Cerebellar cortex (tissue), 1 donor: ENCODE measurements around the gene DGKI.

Experiments used
- DNase-seq: peaks from one replicate; pipeline ENCODE4 v3.0.0-alpha.2; 2015; ENCODE audit warnings: low spot score

DGKI gene

DNA sequence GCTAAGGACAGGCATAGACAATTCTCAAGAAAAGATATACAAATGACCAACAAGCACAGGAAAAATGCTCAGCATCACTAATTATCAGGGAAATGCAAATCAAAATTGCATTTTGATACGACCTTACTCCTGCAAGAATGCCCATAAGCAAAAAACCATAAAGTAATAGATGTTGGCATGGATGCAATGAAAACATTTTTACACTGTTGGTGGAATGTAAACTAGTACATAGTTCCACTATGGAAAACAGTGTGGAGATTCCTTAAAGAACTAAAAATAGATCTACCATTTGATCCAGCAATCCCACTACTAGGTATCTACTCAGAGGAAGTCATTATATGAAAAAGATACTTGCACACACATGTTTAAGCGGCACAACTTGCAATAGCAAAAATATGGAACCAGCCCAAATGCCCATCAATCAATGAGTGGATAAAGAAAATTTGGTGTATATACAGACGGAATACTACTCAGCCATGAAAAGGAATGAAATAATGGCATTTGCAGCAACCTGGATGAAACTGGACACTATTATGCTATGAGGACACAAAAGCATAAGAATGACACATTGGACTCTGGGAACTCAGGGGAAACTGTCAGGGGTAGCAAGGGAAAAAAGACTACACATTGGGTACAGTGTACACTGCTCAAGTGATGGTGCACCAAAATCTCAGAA, 59.3 kb downstream of the DGKI start:
- no peak for DNase-seq

DNA sequence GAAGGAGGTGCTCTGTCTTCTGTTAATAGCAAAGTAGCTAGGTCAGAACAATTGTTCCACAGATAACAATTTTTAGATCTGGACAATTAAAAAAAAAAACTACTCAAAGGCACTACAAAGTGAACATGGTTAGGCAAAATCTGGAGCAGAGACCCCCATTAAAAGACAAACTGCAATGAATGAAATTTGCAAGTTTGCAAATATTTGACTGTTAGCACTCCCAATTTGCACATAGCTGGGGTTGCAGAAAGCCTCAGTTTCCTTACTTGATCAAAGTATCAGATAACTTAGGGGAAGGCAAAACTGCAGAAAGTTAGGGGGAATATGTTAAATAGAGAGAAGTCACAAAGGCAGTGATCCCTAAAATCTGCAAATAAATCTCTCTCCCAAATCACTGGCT, 68.3 kb downstream of the DGKI start:
- no peak for DNase-seq

DNA sequence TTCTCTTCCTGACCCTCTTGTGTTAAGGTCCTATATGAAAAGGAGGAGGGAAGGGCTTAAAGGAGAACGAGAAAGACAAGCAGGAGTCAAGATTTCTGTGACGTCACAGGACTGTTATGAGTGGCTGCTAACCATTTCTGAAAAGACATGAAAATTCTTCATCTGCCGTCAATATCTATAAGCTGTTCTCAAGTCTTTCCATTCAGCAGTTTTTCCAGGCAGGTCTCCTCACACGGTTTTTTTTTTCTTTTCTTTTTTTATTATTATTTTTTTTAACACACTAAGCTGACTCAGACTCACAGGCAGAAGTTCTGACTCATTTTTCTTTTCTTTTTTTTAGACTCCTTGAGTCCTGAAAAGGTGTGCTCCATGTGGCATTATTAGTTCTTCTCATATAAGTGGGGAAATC, 72.0 kb downstream of the DGKI start:
- no peak for DNase-seq

DNA sequence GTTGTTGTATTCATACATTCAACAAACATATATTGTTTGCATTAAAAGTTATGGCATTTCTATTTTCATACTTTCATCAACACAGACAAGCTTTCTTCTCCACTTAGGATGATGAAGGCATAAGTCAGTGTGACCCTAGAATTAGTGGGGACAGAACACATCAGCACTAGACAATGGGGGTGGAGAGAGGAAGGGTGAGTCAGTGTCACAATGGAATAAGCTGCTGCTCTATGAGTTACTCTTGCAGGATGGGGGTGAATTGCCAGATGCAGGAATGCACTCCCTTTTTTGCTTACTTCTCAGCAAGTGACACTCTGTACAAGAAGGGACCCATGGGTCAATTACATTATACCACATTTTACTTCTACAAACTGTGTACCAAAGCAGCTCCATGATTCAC, 74.0 kb downstream of the DGKI start:
- DNase-seq = no peak

DNA sequence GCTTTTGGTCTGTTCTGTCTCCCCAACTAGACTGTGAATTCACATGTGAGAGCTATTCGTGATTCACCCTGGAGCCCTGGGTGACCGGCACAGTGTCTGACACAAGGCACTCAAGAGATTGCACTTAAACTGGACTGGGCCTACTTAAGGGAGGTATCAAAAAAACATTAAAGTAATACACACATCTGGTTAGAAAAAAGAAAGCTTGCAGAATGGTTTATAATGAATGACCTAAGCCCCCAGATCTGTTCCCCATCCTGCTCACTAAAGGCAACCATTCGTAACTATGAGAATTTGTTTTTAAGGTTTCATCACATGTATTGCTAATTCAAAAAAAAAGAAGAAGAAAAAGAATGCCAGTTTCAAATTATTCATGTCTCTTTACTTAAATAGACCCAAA, 74.5 kb downstream of the DGKI start:
- DNase-seq = no peak

DNA sequence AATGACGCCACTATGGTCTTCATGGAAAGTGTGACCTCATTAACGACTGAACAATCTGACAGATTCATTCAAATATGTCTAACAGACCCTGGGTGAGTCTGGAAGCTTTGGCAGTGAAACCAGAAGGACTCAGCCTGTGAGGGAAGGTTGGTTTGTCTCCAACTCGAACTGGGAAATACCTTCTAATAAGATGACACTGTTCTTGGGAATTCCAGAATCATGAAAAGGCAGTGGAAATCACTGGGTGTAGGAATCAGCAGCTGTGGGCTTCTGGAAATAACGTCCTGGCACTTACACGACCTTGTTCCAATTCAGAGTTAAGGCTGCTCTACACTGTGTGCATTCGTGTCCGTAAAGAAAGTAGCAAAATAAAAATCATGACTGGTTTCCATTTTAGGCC, 75.1 kb downstream of the DGKI start:
- DNase-seq = no peak

DNA sequence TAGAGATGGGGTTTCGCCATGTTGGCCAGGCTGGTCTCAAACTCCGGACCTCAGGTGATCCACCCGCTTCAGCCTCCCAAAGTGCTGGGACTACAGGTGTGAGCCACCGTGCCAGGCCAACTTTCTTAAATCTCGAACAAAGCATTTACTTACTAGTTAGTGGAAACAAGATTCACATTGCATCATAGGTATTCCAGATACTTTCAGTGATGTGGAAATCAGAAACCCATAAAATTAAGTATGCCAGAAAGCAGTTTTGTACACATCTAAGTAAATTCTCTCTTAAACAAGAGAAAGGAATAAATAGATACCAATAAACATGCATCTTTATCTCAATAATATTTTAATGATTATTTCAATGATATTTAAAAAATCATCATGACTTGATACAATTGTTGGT, 75.5 kb downstream of the DGKI start:
- no peak for DNase-seq

DNA sequence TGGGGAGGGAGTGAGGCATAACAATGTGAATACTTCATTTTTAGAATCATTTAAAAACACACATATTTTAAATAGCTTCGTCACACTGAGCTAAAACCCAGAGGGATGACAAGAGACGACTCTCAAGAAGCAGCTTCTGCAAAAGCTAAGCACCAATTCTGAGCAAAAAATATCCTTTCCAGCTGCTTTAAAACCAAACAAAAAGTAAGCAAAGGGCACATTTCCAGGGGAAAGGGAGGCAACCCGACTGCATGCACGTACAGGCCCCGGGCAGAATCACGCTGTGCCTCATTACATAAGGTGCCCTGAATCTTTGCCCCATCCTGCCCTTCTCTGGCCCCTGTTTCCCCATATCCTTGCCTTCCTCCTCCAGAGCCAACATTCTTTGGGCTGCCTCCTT, 78.4 kb downstream of the DGKI start:
- DNase-seq = no peak

DNA sequence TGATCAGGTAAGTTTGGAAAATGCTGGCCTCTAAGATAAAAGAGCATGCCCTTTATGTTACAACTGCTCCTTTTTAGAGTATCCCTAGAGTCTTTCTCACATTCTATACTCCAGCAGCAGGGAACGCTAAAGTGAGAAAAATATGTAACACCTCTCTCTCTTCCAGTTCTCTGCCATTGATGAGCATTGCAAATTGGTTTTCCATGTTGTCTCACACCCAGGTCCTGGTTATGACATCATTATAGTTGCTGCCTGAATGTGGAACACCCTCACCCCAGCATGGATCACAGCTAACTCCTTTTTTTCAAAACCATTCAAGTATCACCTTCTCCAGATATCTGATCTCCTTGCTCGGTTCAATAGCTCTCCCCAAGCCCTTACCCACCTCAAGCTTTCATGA, 84.4 kb downstream of the DGKI start:
- no peak for DNase-seq

DNA sequence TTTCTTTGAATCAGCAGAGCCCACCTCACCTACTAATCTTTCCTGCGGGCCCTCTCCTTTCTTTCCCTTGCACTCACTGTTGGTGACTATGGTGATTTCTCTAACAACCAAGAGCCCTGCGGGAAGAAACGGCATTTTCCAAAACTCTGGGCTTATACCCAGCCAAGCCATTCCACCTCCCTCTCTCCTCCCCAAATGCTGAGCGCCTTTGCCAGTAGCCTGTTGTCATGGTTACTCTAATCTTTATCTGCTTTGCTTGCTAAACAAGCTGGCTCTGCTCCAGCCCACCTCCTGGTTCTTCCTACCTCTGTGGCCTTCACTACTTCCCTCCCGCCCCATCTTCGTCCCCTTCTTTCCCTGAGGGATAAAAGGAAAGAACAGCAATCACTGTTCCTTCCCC, 86.7 kb downstream of the DGKI start:
- peak; percentile 90 for DNase-seq

DNA sequence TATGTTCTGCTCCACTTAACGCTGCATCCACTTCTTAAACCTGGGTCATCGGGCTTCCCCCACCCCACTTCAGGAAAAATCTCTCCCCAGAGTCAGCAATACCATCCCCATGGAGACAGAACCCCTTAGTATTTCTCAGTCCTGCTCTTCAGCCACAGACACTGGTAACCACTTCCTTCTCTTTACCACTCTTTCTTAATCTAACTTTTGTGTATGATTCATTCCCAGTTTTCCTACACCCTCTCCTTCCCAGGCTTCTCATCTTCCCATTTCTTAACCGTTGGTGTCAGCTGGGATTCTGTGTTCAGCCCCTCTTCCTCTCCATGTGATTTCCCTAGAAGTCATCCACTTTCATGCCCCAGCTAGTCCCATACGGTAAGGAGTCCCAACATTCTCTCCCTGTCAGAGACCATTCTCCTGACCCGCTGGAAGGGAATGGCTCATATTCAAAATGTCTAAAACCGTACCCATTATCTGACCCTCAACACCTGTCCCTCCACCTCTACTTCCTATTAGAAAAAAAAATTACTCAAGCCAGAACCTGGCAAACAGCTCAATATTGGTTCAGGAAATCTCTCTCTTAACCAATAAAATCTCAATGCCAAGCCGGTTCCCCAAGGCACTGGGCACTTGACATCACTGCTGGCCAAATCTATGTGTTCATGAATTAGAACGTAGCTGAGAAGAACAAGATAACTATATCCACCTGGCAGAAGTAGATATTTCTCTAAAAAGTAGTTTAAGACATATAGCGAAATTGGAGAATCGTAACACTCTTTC, 89.4 kb downstream of the DGKI start:
- DNase-seq = no peak

DNA sequence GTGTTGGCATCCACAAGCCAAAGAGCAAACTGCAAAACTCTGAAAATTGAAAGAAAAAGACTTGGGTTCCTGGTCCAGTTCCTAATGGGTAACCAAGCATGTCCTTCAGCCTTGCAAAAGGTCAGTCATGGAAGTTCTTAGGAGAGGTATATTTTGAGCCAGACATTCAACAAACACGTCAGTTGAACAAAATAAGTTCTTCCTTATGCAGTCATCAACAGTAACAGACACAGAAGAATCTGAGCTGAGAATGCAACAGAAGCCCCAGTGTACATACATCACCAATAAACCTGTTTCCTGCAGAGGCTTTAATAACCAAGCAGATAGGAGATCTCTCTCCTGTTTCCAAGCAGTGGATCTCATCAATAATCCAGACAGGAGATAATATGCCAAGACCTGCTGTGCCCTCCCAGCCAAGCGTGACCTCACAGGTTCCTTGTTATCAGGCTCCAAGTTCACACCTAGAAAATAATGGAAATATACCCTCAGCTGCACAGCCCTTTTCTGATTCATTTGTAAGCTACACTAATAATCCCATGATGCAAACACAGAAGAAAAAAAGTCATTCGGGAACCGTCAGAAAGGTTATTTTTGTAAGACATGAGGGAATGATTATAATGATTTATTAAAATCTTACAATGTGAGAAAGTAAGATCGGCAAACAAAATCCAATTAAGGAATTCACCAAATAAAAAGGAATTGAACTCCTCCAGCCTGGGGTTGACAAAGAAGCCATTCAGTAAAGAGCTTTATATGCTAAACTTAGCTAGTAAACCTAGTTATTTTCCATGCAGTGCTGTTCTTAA, 90.7 kb downstream of the DGKI start:
- no peak for DNase-seq

DNA sequence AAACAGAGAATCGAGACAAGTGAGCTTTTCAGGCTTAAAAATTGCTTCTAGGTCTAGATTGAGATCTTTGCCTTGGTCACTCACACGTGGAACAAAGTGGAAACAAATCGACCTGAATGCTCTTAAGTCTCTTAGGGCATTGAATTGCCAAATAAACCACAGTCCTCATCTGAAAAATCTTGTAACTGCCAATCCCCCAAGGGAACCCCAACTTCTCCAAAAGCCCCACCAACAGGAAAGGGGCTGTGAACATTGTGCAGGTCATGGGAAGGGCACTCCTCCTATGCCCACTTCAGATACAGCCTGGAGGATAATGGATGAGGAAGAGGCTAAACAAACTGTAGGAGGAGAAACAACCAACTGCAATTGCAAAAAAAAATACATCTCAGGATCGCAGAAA, 91.3 kb downstream of the DGKI start:
- no peak for DNase-seq

DNA sequence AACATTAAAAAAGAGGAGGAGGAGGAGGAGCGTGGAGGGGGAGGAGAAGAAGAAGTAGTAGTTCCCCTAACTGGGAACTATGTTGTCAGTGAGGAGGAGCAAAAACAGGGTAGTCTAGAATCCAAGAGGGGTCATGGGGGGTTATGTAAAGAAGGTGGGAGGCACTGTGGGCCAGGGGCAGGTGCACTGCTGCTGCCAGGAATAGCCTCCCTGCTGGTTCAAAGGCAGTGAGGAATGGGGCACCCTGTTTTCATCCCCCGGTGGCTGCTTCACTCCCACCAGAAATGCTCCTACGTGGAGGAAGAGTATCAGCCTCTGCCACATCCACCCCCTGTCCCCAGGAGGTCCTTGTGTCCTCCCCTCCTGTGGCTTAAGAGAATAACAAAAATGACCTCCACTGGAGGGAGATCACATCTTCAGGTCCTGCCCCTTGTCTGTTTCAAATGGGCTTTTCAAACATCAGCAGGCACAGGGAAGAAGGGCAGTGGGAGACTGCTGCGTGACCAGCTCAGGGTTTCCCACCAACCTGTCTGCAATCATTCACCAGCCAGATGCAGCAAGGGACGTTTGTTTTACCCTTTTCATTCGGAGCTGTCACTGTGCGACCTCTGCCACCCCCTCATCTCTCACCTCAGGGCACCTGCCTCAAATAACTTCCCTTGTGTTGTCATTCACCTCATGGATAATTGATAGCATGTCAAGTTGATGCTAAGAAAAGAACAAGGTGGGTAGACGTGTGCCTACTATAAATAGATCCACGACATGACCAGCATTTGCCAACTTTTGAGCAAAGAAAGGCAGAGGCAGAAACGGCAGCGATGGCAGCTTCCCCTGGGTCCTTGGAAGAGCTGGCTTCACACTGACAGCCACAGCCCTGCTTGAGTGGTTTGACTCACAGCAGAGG, 92.6 kb downstream of the DGKI start:
- DNase-seq = no peak

DNA sequence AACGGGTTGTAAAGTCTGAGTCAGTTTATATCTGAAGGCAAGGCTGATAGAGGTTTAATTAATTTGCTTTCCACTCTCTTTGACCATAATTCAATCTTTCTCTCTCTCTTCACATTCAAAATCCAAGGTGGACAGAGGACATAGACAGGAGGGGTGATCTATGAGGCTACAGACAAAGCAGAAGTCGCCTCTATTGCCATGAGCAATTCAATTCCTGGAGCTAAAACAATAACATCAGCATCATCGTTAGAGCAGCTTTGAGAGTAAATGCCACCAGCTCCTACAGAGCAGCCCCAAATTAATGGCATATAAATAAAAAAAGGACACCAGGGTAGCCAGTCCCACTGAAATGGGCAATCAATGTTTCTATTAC, 93.2 kb downstream of the DGKI start:
- DNase-seq = no peak

DNA sequence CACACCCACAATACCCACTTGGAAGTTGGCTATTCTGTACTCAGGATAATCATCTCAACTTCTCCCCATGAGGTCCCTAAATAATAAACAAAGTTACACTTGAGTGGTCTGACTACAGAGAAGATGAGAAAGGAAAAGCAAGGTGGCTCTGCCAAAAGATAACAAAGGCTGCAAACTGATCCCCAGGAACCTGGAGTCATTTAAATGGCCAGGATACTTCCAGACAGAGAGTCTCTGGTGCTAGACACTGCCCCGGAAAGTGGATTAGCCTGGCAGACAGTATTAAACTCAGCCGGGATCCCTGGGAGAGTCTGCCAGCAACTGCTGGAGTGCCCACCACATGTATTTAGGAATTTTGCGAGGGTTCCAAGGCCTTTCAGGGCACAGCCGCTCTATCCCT, 93.7 kb downstream of the DGKI start:
- DNase-seq = no peak

DNA sequence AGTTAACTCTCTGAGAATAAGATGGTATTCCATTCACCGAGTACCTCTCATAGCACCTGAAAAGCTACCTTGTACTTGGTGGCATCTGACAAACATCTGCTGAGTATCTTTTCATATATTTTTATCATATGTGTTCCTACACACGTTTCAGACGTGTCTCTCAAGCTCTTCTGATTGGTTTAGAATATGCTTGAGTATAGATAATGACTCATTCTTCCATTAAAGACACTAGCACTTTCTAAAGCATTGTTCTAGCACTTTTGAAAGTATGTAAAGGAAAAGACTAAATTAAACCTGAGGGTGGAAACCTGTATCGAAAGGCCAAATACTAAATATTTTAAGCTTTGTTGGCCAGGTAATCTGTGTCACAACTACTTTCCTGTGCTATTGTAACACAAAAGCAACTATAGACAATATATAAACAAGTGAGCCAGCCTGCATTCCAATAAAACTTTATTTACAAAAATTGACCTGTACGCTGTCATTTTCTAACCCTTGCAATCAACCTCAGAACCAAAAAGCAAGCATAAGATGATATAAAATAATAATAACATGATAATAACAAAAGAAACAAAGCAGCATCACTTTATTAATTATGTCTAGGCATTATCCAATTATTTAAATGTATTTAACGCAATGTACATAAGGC, 95.3 kb downstream of the DGKI start:
- DNase-seq = no peak

DNA sequence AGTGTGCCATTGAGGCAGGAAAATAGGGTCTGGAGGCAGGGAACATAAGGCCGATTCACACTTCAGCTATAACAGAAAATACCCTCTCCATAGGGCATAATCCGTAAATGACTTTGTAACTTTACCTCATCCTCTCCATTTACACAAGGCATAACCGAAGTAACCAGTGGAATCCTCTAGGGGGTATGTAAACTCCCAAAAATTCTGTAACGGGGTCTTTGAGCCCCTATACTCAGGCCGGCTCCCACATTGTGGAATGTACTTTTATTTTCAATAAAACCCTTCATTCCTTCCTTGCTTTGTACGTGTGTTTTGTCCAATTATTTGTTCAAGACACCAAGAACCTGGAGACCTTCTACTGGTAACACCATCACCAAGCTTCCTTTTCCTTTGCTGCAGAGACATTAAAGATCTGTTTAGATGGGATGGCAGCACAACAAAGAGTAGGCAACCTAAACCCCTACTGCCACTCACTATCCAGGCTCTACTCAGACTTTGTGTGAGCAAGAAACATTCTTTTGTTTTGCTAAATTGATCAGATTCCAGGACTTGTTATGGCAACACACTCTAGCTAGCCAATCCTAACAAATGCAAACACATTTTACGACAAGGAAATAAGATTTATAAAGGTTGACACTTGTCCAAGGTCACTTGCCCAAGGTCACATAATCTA, 99.3 kb downstream of the DGKI start:
- DNase-seq = no peak

DNA sequence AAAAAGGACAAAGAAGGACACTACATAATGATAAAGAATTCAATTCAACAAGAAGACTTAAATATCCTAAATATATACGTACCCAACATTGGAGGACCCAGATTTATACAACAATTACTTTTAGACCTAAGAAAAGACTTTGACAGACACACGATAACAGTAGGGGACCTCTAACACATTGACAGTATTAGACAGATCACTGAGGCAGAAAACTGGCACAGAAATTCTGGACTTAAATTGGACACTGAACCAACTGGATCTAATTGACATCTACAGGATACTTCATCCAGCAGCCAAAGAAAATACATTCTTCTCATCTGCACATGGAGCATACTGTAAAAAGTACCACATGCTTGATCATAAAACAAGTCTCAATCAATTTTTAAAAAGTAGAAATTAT, 103.8 kb downstream of the DGKI start:
- peak; percentile 62 for DNase-seq

DNA sequence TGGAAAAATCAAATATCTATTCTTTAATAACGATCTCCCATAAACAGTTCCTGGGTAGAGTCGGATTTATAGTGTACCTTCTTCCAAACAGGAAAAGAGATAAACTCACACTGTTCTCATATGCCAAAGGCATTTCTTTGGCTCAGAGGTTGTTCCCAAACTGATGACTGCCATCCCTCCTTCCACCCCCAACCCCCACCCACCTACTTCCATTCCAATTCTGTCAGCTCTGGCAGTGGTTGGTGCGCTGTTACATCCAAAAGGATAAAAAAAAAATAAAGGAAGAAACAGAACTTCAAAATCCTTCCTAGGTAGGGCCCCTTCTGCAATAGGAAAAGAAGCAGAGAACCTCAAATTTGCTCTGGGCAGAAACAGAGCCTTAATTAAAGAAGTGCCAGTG, 104.7 kb downstream of the DGKI start:
- DNase-seq = no peak

DNA sequence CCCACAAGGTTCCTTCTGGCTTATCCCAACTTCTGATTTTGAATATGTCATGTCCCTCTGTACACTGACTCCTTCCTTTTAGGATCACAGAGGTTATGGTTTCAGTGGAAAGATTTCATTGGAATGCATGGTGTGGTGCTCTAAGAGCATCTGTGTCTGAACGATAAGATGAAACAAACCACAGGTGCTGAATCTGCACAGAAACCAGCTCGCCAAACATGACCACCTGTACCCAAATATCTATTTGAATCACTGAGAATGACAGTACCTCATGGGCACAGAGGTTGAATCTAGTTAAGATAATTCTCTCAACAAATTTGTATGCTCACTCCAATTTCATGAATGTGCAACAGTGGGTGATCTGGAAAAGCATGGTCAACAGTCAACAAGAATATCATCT, 105.3 kb downstream of the DGKI start:
- no peak for DNase-seq
